Stimulated activated CD8-positive, alpha-beta memory T cell treated with anti-CD3 and anti-CD28 coated beads, Interleukin-7, amount 100 ng/mL, for 4 hours (primary cell): Measurements from ENCODE around the gene GNRHR.

Experiments used
- DNase-seq, 2 donors: peaks; one replicate each; pipeline ENCODE4 v3.0.0-alpha.2; 2020; ENCODE audit warnings: low read depth in 2 of 2

GNRHR gene

GRCh38 chr4:67700116-67700737 lies 54.0 kb downstream of the GNRHR start:
- no peak for DNase-seq

- DNase-seq, result no peak
Measured at GRCh38 chr4:67699603-67700002, 54.6 kb downstream of the GNRHR start.

GRCh38 chr4:67697860-67698687 lies 56.1 kb downstream of the GNRHR start:
- DNase-seq, result no peak

GRCh38 chr4:67696061-67696460 lies 58.1 kb downstream of the GNRHR start:
- no peak for DNase-seq

DNA sequence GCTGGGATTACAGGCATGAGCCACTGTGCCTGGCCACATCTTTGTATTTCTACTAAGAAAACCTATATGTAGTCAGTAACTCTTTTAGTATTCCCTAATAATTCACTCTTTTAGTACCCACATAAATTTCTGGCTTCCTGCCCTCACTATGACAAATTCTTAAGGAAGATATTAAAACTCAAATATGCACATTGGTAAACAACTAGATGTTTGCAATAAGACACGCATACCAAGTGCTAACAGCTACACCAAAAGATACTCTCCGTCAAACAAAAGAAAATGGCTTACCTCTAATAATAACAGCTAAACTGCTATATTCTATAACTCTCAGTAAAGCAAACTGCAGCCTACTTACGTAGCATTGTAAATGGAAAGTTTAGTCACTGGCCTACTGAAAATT lies 59.5 kb downstream of the GNRHR start:
- DNase-seq, result no peak

GRCh38 chr4:67691328-67691727 lies 62.9 kb downstream of the GNRHR start:
- DNase-seq, result no peak
